DMS53 treated with DMSO at 0.1 percent for 48 hours (cell line): ENCODE results near the gene DQX1.

ENCODE experiments used
- DNase-seq: peaks from one replicate; lab custom pipeline; 2025; ENCODE audit not compliant: unreplicated experiment; lab: John Stamatoyannopoulos, UW

Gene DQX1

DNA sequence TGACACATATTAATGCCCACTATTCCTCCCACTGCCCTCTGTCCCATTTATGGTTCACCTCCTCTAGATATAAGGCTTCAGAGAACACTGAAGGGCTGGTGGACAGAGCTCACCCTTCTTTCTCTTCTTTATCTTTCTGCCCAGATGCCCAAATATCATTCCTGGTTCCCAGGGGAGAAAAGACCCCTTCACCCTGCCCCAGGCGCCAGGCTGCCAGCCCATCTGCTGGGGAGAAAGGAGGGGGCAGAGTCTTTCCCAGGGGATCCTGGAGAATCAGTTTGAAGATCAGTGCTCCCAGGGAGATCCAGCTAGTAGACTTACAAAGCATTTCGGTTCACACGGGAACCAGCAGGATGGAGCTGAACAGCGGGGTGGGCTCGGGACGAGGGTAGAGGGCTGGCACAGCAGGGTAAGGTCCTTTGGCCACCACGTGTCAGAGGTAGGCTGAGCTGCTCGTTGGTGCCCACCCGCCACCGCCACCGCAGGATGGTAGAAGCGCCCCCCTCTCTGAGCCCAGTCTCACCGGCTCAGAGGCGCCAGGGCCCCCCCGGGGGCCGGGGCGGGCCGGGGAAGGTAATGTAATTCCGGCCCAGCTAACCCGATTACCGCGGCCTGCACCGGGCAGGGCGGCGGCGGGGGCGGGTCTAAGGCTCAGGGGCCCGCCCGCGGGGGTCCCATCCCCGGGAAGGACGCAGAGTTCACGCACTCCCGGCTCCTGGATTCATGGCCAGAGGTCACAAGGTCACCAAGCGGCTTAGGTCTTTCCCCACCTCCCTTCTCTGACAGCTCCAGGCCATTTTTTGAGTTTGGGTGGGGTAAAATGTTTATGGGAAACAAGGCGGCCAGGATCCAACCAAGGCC, 13.1 kb downstream of the DQX1 start:
- DNase-seq: no peak

DNA sequence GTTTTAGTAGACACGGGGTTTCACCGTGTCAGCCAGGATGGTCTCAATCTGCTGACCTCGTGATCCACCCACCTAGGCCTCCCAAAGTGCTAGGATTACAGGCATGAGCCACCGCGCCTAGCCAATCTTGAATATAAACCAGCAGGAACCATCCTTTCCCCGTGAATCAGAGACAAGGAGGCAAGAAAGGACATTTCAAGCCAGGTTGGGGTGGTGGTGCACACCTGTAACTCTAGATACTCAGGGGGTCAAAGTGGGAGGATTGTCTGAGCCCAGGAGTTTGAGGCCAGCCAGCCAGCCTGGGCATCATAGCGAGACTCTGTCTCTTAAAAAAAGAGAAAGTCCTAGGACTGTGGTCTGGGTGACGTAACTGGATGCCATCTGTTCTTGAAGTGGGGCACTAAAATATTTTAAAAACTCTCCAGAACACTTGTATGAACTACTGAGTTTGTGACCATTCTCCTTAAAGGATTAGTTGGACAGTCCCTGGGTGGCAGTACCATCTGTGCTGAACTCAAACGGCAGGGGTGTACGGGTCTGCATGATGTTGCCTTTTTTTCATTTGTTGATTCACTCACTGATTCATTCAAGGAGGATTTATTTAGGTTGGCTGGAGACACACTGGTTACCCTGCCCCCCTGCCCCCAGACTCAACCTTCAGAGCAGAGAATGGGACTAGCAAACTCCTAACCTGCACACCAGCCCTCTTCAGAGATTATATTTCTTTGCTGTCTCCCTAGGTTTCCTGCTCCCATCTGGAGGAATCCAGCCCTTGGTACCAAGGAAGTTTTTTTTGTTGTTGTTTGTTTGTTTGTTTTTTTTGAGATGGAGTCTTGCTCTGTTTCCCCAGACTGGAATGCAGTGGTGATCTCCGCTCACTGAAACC, 14.7 kb downstream of the DQX1 start:
- DNase-seq: no peak

DNA sequence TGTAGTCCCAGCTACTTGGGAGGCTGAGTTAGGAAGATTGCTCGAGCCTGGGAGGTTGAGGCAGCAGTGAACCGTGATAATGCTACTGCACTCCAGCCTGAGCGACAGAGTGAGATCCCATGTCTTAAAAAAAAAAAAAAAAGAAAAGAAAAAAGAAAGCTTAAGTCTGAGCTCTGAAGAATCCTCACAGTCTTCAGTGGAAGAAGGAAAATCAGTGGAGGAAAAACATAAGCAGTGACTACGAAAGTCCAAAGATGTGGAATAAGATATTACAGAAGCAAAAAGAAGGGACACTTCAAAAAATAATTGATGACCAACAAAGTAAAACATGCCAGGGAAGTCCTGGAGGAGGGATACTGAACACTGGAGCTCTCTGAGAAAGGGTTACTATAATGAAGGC, 15.8 kb downstream of the DQX1 start:
- DNase-seq: no peak

DNA sequence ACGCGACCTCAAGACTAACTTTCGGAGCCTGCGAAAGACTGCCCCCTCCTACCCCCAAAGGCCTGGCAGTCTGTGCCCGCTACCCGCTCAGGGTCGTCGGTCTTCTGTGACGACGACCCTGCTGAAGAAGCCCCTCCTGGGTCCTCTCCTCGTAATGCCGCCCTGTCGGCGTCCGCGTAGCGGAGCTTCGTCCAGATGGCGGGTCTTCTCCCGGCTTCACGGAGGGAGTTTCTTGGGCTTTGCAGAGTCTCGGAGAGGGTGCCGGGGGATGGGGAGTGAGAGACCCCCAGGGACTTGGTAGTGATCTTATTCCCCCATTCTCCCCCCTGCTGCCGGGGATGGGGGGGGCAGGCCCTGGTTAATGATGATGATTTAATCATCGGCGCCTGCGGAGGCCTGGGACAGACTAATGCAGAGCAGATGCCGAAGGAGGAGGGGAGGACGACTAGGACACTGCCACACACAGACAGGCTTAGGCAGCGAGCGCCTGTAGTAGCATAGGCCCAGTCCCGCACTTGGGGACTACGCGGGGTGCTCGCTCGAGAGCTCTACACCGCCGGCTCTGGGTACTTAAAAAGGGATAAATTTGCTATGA, 18.0 kb downstream of the DQX1 start:
- peak; percentile 18 for DNase-seq

- peak; percentile 96 for DNase-seq
Measured at GRCh38 chr2:74507145-74507925, 18.7 kb downstream of the DQX1 start, which contains the start of gene PCGF1. Gene PCGF1, minus strand, starts transcription at chr2:74507695. Its CDS starts 27 bp downstream, at chr2:74507668.

DNA sequence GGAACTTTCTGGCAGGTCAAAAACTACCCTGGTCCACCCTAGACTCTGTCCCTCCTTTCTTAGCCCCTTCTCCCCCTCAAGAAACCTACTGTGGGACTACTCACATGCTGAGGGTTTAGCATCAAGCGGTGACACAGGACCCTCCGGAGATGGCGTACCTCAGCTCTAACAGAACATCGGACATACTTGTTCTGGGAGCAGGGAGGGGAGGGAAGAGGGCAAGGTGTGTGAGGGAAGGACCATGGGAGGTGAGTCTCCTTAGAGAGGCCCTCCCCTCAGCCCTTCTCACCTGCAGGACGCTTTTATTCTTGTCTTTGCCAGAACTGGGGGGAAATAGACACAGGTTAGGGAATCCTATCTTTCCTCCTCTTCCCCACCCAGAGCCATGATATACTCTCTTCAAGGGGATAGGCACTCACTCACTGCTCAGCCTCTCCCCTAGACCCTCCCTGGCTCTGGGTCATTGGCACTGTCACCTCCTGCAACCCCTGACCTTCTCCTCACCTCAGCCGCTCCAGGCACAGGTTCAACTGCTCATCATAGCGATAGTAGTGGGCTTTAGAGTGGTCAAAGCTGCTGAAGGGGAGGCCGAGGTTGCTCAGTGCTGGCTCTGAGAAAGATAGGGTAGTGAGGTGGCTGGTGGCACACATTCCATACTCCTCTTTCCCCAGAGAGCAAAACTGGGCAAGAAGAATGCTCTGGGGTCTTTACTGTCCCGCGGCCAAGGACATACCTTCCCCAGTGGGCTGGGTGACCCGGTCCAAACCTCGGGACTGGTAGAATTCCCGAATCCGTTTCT, 20.4 kb downstream of the DQX1 start:
- no peak for DNase-seq

- DNase-seq: no peak
Measured at GRCh38 chr2:74504591-74504990, 21.4 kb downstream of the DQX1 start.

DNA sequence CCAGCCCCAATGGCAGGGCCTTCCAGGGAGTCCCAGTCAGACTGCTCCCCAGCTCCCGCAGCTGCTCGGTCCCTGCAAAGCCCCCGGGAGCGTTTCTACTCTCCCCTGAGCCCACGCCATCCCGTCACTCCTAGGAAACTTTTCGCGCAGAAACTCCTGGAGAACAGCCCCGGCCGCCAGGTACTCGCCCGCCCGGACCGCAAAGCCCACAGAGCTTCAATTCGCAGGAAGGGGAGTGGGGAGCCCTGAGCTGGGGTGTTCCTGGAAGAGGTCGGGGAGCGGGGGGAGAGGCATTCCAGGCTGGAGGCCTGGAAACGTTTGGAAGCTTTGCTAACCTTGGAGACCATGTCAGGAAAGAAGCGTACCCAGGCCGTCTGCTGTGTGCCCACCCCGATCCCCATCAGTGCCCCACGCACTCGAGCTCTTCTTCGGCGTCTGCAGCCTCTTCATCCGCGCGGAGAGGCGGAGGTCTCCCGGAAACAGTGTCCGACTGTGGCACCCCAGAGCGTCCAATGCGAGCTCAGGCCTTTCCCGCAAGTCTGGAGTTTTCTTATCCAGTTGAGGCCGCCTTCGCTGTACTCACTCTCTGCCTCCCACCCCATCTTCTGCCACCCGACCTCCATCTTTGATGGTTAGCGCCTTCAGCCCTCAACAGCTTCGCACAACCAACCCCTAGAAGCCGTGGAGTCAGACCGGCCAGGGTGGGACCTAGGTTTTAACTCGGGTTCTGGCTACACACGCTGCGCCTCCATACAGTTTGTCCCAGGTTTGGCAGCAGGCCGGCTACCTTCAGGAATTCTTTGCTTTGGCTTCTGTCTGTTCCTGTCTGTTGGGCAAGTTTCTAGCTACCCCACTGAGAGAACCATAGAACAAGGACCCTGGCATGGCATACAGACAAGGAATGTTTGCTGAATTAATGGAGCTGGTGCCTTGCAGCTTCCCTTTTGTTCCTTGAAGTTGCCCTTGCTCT, 22.2 kb downstream of the DQX1 start:
- no peak for DNase-seq

DNA sequence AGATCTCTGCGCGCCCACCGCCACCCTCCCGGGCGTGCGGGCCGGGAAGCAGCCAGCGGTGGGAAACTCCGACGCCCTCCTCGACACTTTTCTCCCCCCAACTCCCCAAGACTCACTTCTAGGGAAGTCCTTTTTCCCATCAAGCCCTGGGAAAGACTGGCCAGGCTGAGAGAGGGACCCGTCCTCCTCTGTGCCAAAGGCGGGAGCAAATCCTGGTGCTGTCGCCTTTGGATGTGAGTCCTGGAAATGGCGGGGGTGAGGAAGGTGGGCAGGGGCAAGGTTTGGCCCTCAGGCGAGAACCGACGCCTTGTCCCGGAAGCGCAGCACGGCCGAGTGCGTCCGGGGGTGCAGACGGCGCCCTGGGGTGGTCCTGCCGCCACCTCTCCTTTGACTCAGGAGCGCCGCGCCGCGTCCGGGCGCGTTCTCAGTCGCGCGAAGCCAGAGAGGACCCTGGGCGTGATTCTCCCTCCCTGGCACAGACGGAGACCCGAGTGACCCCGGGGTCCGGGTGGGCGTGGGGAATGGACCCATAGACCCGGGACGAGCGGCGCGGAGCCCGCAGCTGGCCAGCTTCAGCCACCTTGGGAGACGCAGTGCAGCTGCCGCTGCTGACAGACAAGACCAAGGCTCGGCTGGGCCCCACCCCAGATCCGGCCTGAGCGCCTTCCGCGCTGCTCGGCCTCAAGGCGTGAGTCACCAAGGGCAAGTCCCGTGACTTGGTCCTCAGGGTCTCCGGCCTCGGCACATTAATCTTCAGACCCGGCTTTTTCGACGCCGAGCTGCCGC, 23.1 kb downstream of the DQX1 start:
- peak; percentile 37 for DNase-seq

DNA sequence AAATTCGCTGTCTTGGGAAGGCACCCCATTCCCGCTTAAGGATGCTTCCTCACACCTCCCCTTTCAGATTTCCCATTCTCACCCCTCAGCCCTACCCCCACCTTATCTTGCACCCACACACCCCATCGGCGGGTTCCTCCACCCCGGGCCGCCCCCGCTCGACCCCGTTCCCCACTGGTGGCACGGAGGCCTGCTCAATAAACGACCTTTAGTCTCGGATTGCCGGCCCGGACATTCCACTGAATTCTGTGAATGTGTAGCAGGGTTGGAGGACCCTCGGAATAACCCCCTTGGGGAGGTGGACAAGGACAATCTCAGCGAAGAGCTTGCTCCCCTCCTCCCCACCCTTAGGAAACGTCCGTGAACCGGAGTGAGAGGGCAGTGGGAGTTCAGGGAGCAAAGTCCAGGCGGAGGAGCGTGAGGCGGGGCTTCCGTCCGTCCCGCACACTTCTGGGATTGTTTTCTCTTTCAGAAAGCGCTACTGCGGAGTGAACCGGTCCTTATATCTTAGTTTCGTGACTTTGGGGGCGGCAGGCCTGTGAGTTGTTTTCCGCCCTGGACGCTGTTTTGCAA, 23.8 kb downstream of the DQX1 start:
- DNase-seq: peak; percentile 23

DNA sequence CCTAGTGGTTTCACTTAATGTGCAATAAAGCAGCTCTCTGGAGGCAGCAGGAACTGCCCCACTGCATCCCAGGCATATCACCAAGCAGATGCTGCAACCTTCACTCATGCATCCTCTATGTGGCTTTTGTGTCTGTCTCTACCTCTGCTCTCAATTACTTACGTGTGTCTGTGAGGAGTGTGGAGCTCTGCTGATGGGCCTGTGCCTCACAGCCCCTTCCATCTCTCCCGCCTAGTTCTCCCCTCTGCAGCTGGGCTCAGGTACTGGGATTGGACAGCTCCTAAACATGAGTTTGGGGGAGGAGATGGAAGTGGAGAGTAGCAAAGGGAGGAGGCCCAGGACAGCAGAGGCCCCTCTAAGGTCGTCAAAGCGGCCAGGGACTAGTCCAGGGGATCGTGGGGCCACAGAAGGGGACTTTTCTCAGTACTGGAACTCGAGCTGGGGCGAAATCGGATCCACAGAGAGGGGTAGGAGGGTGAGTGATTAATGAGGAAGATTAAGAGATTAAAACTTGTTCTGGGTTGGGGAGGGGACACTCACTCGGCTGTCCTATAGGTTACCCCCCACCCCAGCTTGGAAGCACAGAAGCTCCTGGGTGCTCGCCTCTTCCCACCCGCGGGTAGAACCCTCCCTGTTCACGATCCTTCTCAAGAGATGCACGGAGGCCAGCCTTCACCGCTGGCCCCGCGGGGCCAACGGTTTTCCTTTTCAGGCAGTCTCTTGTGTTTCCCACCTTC, 24.5 kb downstream of the DQX1 start:
- DNase-seq: no peak

DNA sequence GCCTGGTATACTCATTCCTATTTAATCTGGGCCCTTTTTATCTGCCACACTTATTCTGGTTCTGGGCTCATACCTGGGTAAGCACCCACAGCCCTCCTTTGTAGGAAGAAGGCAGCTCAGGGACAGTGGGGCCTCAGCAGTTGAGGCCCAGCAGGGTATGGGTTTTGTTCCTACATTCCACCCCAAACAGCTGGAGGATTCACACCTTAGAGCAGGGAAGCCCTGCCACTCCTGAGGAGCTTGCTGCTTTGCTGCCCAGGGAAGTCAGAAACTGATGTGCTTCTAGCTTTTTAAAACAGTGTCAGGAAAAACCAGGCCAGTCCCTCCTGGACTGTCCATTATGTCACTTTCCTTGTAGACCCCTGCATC, 25.5 kb downstream of the DQX1 start:
- DNase-seq: no peak

GRCh38 chr2:74499940-74500577, 26.0 kb downstream of the DQX1 start:
- DNase-seq: no peak

DNA sequence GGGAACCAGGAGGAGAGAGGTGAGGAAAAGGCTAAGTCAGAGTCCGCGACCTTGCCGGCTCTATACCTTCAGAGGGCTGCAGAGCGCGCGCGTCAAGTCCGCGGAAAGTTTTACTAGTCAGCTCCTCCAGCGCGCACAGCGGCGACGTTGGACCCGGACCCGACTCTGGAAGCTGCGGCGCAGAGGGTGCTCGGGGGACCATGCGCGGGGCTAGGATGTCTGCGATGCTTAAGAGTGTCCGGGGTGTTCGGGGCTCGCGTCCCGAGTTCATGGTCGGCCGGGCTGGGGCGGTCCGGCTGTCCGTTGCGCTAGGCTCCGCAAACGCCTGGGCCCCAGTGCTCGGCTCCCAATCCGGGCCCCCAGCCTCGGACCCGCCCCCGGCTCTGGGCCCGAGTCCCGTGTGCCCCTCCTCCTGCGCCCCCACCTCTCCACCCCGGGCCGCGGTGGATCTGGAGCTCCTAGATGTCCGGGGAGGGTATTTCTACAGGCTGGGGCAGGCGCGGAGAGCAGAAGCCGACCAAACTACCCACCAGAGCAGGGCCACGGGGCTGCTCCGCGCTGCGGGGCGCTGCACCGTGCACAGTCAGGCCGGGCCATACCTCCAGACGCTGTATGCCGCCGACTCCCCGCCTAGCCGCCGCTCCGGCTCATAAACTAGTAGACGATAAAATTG, 26.6 kb downstream of the DQX1 start, which contains the start of gene LBX2:
LBX2 (minus strand) TSS at position 337 of the 673 bp plus-strand sequence; CDS start at position 271, 66 bp downstream.
- no peak for DNase-seq

DNA sequence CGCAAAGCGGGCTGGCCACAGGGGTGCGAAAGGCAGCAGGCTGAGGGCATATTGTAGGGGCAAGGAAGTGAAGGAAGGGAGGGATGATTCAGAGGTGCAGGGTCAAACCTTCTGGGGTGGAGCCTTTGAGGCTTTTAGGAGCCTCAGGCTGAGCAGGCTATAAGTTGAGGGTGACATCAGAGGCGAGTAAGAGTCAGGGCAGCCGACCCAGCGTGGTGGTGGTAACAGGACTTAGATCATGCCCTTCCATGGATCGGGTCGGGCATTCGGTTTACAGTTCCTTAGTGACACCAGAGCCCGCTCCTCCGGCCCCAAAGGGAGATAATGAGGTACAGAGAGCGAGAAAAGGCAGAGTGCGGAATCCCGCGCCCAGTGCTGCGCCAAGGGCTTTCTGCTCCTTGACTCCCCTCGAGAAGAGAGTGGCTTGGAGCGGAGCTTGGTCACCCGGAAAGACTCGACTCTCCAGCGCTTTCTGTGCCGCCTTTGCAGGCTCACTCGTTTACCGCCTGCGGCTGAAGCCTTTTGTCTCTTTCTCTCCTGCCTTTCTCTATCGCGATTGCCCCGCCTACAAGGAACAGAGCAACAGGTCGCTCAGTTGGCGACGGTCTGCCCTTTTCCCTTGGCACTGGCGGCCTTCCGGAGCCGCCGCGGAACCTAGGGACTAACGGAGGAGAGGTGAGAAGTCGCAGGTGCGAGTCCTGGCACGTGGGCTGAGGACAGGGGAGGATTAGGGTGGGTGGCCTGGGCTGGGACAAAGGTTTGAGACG, 27.3 kb downstream of the DQX1 start:
- DNase-seq: no peak
